Activated naive CD4-positive, alpha-beta T cell treated with anti-CD3 and anti-CD28 coated beads, Interleukin-2, amount 50 U/mL, for 72 hours (primary cell): Measurements from ENCODE around the gene DIP2B. TPM values are rescaled to one million over a fixed set of nuclear protein-coding genes. Genes with fewer than 3 reads are reported as not detected.
"Not testable (repeated sequence)": the region's sequence is repeated elsewhere in the genome, so short reads cannot be mapped to it uniquely, and the experiment has no call there.

Source experiments
- ATAC-seq, 2 donors: fragments of 150-1000 bp; cut with Tn5 transposase; 2 replicates each; pipeline ENCODE4 v1.10.0; 2021; ENCODE audit warnings: mild to moderate bottlenecking in 2 of 2, moderate library complexity in 2 of 2
- DNase-seq, 2 donors: peaks; one replicate each; pipeline ENCODE4 v3.0.0; 2021 to 2022; ENCODE audit warnings: low spot score in 2 of 2
- H3K27ac Mint-ChIP-seq, 2 donors: one replicate each; pipeline ENCODE4 v1.8.0; 2022; ENCODE audit warnings: mild to moderate bottlenecking in 2 of 2, mixed read lengths in 2 of 2
- H3K36me3 Mint-ChIP-seq, 2 donors: one replicate each; pipeline ENCODE4 v1.8.0; 2022; ENCODE audit warnings: mixed read lengths in 2 of 2
- H3K9me3 Mint-ChIP-seq, 2 donors: one replicate each; pipeline ENCODE4 v1.8.0; 2022; ENCODE audit warnings: mixed read lengths in 2 of 2
- total RNA-seq, 2 donors: library from RNA; stranded (reverse); gene quantifications; one replicate each; pipeline ENCODE4 v1.2.3, GENCODE V29; 2022

Gene DIP2B
- total RNA-seq, 2 donors from 2014 or later: 33.8 to 39.9 TPM

DNA sequence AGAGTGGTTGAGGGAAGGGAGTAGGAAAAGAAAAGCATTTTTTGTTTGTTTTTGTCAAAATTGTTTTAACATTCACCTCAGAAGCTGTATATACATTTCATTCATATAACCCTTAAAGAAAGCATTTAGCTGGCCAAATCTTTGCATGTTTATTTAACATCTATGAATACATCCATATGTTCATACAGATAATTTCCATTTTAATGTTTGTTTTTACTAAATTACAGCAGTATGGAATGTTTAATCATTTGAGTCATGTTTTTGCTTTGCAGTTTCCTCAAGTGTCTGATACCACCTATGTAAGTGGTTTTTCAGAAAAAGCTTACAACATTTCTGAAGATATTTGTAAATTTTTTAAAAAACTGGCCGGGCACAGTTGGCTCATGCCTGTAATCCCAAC lies 174.8 kb downstream of the DIP2B start:
- H3K9me3 Mint-ChIP-seq: no peaks in the 10 kb centered on the region
- no peak overlapping the region for H3K27ac Mint-ChIP-seq
- peaks cover 0 to 7% of the 10 kb centered on the region in 2 donors for H3K36me3 Mint-ChIP-seq
- DNase-seq: no peak
- no peak for ATAC-seq

DNA sequence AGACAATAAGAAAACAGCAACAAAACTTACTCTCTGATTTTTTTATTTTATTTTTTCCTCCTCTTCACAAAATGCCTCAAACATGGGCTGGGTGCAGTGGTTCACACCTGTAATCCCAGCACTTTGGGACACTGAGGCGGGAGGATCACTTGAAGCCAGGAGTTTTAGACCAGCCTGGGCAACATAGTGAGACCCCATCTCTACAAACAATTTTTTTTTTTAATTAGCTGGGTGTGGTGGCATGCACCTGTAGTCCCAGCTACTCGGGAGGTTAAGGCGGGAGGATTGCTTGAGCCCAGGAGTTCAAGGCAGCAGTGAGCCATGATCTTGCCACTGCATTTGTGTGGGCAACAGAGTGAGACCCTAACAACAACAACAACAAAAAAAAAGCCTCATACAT lies 176.3 kb downstream of the DIP2B start:
- H3K27ac Mint-ChIP-seq, DNase-seq, ATAC-seq: not testable (repeated sequence)

DNA sequence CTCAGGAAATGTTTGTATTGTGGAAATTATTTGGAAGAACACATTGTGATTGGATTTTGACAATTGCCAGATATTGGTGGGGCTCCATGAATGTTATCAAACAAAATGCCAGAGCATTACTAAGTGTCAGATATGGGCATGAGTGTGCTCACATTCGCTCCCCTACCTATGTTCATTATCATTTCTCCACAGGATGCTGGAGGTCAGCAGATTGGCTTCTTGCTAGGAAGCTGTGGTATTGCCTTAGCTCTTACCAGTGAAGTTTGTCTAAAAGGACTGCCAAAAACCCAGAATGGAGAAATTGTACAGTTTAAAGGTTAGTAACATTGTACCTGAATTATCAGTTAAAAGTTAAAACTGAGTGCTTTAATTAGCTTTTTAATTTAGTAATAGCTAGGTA lies 180.9 kb downstream of the DIP2B start:
- H3K9me3 Mint-ChIP-seq: no peaks in the 10 kb centered on the region
- H3K36me3 Mint-ChIP-seq: no peaks in the 10 kb centered on the region
- no peak overlapping the region for H3K27ac Mint-ChIP-seq
- no peak for DNase-seq
- no peak for ATAC-seq

More for the DNA sequence above, 176.3 kb downstream of the DIP2B start:
- not testable (repeated sequence) for H3K9me3 Mint-ChIP-seq, H3K36me3 Mint-ChIP-seq

DNA sequence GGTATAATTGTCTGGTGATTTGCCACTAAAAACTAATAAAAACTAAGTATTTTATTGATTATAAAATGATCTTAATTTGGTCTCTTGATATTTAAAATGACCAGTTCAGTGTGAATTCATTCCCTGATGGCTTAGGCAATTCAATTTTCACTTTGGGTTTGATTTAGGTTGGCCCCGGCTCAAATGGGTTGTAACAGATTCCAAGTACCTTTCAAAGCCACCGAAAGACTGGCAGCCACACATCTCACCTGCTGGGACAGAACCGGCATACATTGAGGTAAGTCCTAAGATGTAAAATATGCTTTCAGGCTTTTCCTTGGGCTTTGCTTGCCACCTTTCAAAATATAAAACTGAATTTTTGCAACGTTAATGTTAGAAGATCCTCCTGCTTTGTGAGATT lies 181.6 kb downstream of the DIP2B start:
- Mint-ChIP-seq H3K27ac (no peak overlapping the region), H3K36me3 (no peaks in the 10 kb centered on the region), H3K9me3 (no peaks in the 10 kb centered on the region)
- ATAC-seq (no peak), DNase-seq (no peak)

DNA sequence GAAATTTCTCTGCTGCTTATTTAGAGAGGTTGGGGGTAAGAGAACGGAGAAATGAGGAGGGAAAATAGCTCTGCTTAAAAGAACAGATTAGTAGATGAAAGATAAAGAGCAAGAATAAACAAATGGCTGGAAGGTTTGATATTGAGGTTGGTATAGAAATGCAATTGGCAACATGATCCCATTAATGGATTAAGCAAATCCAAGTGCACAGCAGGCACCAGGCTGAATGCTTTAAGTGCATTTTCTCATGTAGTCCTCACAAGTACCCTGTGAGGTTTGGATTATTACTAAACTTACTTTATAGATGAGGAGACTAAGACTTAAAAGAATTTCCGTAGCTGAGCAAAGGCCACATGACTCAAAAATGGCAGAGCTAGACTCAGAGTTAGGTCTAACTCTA lies 182.2 kb downstream of the DIP2B start:
- H3K27ac Mint-ChIP-seq: peak overlapping the region; percentile 9 to 81
- ATAC-seq: no peak

DNA sequence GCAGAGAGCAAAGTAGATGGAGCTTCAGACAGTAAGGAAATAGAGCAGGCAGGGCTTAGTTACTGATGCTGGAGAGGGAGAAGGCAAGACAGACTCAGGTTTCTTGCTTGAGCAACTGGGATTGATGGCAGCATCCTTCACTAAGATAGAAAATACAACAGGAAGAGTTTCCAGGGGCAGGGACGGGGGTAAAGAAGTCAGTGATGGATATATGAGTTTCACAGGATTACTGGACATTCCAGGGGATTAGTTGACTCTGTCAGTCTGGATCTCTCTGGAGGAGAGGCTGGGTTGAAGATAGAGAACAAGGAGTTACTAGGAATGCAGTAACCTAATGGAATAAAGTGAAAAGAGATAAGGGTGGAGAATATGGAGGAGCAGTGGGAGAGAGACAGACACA lies 184.7 kb downstream of the DIP2B start:
- DNase-seq (no peak), ATAC-seq (no peak)
- no peaks in the 10 kb centered on the region for H3K9me3 Mint-ChIP-seq
- H3K27ac Mint-ChIP-seq: peak overlapping the region in 1 of 2 donors; percentile 70
- H3K36me3 Mint-ChIP-seq: no peaks in the 10 kb centered on the region

More for the DNA sequence above, 182.2 kb downstream of the DIP2B start:
- Mint-ChIP-seq H3K9me3 (no peaks in the 10 kb centered on the region), H3K36me3 (no peaks in the 10 kb centered on the region)
- DNase-seq: no peak

DNA sequence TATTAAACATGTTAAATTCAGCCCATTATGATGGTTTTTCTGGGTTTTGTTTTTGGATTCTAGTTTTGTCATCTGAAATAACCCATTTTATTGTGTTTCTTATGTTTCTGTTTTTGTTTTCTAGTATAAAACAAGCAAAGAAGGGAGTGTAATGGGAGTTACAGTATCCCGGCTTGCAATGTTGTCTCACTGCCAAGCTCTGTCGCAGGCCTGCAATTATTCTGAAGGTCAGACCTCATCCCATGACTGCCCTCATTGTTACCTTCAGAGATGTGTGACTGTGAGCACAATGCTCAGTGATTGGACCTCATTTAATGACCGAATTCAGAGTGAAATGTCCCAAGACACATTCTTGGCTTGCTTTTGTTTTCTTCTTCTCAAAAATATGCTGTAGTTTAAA lies 186.1 kb downstream of the DIP2B start:
- ATAC-seq (no peak), DNase-seq (no peak)
- Mint-ChIP-seq H3K27ac (no peak overlapping the region), H3K36me3 (peaks cover 0 to 4% of the 10 kb centered on the region in 2 donors), H3K9me3 (no peaks in the 10 kb centered on the region)

DNA sequence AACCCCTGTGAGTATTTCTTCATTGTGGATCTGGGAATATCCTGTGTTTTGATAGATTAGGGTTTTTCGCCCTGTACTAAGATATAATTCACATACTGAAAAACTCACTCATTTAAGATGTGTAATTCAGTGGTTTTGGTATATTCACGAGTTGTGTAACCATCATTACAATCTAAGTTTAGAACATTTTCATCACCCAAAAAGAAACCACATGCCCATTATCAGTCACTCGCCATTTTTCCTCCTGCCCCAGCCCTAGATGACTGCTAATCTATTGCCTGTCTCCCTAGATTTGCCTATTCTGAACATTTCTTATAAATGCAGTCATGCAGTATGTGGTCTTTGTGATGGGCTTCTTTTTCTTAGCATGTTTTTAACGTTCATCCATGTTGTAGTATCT lies 191.2 kb downstream of the DIP2B start:
- peak overlapping the region in 1 of 2 donors; percentile 66 for H3K27ac Mint-ChIP-seq
- peaks cover 0 to 9% of the 10 kb centered on the region in 2 donors for H3K36me3 Mint-ChIP-seq
- DNase-seq (no peak), ATAC-seq (no peak)
- H3K9me3 Mint-ChIP-seq: no peaks in the 10 kb centered on the region

DNA sequence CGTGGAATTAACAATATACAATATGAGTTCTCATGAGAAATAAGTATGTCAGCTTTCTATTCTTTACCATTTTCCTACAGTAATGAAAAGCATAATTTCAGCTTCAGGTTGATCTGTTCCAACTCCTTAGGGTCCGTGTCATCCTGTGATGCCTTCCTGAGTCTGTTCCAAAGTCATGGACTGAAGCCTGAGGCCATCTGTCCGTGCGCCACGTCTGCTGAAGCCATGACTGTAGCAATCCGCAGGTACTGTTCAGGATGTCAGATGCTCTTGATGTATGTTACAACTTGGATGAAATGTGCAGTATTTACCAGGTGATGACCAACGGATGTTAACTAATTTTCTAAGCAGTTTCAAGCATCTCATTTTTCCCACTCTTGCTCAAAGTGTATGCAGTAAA lies 192.1 kb downstream of the DIP2B start:
- no peak for ATAC-seq
- Mint-ChIP-seq H3K36me3 (peaks cover 0 to 9% of the 10 kb centered on the region in 2 donors), H3K9me3 (no peaks in the 10 kb centered on the region), H3K27ac (no peak overlapping the region)
- no peak for DNase-seq

DNA sequence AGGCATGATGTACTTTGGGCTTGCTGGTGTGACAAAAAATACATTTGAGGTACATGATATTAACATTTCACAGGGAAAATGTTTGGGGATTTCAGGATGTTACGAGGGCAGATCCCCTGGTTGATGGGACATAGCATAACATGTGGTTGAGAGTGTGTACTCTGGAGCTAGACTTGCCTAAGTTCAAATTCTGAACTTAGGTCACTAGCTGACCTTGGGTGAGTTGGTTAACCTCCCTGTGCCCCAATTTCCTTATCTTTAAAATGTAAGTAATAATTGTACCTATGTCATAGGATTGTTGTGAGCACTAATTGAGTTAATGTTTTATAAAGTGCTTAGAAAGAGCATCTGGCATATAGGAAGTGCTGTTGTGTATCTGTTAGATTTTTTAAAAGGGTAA lies 194.4 kb downstream of the DIP2B start:
- ATAC-seq (no peak), DNase-seq (no peak)
- no peaks in the 10 kb centered on the region for H3K9me3 Mint-ChIP-seq
- H3K27ac Mint-ChIP-seq: peak overlapping the region; percentile 2 to 7
- peaks cover 0 to 11% of the 10 kb centered on the region in 2 donors for H3K36me3 Mint-ChIP-seq

DNA sequence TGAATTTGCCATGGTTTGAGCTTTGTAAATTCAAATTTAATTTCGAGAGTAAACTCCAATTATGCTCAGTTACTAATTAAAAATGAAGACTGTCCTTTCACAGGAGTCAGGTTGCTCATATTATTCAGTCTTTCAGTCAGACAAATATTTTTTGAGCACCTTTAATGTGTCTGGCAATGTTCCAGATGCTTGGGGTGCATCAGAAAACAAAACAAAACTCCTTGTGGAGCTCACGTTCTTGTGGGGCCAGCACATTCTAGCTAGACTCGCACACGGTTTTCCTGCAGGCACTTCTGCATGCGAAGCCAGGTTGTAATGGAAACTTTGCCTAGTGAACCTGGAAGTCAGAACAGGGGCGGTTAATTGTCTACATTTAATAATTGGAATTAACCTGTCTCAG lies 195.2 kb downstream of the DIP2B start:
- H3K9me3 Mint-ChIP-seq: no peaks in the 10 kb centered on the region
- ATAC-seq (no peak), DNase-seq (no peak)
- H3K27ac Mint-ChIP-seq: no peak overlapping the region
- peaks cover 0 to 15% of the 10 kb centered on the region in 2 donors for H3K36me3 Mint-ChIP-seq

DNA sequence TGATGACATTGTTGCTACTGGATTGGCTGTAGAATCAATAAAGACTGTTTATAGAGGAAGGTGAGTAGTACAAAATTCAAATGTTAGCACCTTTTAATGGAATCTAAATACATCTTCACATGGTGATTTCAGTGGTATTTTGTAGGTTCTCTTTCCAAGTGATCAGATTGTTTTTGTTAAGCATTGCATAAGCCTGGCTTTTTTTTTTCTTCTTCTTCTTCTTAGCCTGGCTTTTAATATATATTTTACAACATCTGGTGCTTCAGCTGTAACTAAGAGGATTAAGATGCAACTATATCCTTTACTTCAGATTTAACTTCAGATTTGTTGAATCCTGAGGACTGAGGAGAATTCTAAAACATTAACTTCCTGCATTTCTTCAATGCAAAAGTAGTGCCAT lies 201.8 kb downstream of the DIP2B start:
- no peak for ATAC-seq

DNA sequence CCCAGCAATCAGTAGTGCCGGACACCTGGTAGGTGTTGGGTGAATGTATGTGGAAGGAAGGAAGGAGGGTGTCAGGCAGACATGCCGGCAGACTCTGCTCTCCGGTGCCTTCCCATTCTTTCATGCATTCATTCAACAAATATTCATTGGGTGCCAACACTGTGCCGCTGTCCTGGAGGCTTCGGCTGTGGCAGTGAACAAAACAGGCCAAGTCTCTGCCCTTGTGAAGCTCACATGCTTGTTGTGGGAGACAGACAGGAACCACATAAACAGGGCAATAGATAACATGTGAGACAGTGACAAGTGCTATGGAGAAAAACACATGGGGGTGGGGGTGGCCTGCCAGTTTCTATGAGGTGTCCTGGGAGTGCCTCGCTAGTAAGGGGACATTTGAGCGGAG lies 202.6 kb downstream of the DIP2B start:
- H3K36me3 Mint-ChIP-seq: peaks cover 6% of the 10 kb centered on the region in 2 donors
- DNase-seq: no peak
- no peaks in the 10 kb centered on the region for H3K9me3 Mint-ChIP-seq
- no peak for ATAC-seq
- H3K27ac Mint-ChIP-seq: no peak overlapping the region

More for the DNA sequence above, 201.8 kb downstream of the DIP2B start:
- peaks cover 6% of the 10 kb centered on the region in 2 donors for H3K36me3 Mint-ChIP-seq
- H3K27ac Mint-ChIP-seq: no peak overlapping the region
- DNase-seq: no peak
- no peaks in the 10 kb centered on the region for H3K9me3 Mint-ChIP-seq

DNA sequence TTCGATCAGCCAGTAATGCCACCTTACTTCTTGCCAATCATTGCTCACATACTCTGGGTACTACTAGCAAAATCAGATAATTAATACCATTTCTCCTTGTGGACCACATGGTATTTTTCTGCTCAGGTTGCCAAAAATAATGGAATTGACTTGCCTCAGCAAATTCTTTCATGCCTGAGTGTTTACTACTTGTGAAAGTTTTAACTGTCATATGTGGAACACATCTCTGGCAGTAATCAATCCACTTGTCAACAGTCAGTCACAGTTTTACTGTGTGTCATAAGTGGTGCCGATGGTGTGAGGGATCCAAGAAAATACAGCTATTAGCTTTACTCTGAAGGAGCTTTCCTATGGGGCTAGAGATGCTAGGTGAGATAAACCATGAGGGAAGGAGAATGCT lies 203.8 kb downstream of the DIP2B start:
- Mint-ChIP-seq H3K9me3 (no peaks in the 10 kb centered on the region), H3K36me3 (peaks cover 6% of the 10 kb centered on the region in 2 donors), H3K27ac (no peak overlapping the region)
- ATAC-seq (no peak), DNase-seq (no peak)

DNA sequence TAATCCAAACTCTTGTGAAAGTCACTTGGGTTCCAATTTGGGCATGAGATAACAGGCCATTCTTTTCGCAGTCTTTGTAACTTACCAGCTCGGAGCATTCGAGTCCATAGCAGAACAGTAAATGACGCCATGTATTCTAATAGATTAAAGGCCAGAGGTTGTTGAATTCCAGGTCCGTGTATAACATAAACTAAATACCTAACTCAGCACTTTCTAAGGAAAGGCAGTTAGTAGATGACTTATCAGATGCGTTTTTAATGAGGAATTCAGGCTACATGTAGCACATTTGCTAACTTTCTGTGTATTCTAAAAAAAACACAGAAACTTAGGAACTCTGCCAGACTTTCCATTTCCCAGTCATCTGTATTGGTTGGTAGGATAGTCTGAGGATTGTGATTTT lies 206.3 kb downstream of the DIP2B start:
- peaks cover 0 to 6% of the 10 kb centered on the region in 2 donors for H3K36me3 Mint-ChIP-seq
- ATAC-seq (no peak), DNase-seq (no peak)
- no peaks in the 10 kb centered on the region for H3K9me3 Mint-ChIP-seq
- no peak overlapping the region for H3K27ac Mint-ChIP-seq

DNA sequence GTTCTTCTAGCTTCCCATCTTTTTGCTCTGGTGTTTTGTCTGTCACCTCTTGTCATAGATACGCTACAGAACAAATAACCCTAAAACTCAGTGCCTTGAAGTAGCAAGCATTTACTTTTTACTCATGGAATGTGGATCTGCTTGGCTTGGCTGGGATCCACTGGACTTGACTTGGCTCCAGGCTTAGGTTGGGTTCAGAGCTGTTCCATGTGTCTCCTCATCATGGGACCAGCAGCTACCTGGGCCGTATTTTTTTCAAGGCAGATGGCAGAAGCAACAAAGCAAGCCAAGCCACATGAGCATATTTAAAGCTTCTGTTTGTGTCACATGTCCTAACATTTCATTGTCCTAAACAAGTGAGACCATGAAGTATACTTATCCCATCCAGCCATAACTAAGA lies 210.4 kb downstream of the DIP2B start:
- Mint-ChIP-seq H3K27ac (peak overlapping the region in 1 of 2 donors; percentile 53), H3K9me3 (no peaks in the 10 kb centered on the region)
- no peak for ATAC-seq

DNA sequence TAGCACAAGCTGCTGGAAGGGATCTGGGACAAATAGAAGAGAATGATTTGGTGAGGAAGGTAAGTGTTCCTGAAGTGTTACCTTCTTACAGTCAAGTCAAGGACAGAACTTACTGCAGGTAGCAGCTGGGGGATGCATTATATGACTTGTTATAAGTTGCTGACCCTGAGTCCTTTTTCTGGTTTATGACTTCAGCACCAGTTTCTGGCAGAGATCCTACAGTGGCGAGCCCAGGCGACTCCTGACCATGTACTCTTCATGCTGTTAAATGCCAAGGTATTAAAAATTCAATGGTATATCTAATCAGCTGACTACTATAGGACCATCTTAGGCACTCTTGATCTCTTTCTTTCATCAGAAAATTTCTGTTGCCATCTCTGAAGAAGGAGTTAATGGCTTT lies 214.0 kb downstream of the DIP2B start:
- DNase-seq: no peak
- ATAC-seq: no peak
- H3K27ac Mint-ChIP-seq: no peak overlapping the region
- no peaks in the 10 kb centered on the region for H3K36me3 Mint-ChIP-seq
- H3K9me3 Mint-ChIP-seq: no peaks in the 10 kb centered on the region

More for the DNA sequence above, 210.4 kb downstream of the DIP2B start:
- H3K36me3 Mint-ChIP-seq: no peaks in the 10 kb centered on the region
- no peak for DNase-seq

DNA sequence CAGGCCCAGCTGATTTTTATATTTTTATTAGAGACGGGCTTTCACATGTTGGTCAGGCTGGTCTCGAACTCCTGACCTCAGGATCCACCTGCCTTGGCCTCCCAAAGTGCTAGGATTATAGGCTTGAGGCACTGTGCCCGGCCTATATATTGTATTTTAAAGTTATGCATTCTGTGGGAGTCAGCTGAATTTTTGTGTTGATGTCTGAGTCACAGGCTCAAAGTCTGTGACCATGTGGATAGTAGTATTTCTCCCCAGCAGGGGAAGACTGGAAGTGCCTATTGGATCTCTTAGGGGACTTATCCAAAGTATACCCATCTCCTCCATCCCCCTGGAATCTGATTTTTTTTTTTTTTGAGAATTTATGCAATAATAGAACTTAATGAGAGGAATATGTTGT lies 215.3 kb downstream of the DIP2B start:
- Mint-ChIP-seq H3K9me3 (no peaks in the 10 kb centered on the region), H3K36me3 (no peaks in the 10 kb centered on the region), H3K27ac (no peak overlapping the region)
- DNase-seq: no peak
- no peak for ATAC-seq

DNA sequence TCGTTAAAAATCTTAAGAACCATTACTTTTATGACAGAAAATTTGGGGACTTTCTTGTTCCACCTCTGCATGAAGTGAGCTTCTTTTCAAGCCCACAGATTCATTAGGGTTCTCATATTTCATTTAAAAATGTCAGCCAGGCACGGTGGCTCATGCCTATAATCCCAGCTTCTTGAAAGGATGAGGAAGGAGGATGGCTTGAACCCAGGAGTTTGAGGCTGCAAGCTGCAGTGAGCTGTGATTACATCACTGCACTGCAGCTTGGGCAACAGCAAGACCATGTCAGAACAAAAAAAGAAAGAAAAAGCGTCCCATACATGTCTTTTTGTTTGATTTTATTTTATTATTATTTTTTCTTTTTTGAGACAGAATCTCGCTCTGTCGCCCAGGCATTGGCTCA lies 215.7 kb downstream of the DIP2B start:
- ATAC-seq (no peak), DNase-seq (no peak)
- H3K9me3 Mint-ChIP-seq: no peaks in the 10 kb centered on the region
- no peak overlapping the region for H3K27ac Mint-ChIP-seq
- H3K36me3 Mint-ChIP-seq: no peaks in the 10 kb centered on the region
